GM19452 (cell line): ENCODE results near the gene NPTX1.

Experiments
- ATAC-seq: cut with Tn5 transposase; IDR thresholded peaks from one replicate; pipeline ENCODE4 v1.9.1; 2021; ENCODE audit not compliant: unreplicated experiment

NPTX1 gene

GRCh38 chr17:80460429-80460834, 16.0 kb downstream of the NPTX1 start:
- ATAC-seq: no peak

GRCh38 chr17:80459234-80459633, 17.2 kb downstream of the NPTX1 start:
- ATAC-seq: no peak

- ATAC-seq: no peak
Observed at GRCh38 chr17:80458016-80458415, 18.4 kb downstream of the NPTX1 start.

DNA sequence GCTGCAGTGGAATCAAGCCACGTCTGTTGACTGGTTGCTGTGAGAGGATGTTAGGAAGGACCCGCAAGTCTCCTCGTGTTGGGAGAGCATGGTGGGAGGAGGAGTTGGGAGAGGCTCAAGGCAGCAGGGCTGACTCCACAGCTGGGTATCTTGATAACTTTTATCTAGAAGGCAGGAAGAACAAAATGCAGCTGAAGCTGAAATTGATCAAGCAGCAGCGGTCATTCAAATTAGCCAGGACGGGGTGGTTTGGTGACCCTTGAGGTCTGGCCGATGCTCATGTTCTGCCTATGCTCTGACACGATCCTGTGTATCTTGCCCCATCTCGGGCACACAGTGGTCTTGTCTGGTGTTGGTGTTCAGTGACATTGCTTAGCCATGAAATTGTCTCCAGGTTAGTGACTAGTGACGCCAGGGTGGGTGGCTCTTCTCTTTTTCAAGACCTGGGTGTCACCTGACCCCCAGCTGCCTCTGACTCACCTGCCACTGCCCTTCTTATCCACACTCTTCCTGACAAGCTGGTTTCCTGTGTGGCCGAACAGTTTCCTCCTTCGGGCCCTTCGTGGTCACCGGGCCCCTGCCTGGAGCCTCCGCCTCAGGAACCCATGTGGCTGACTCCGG, 19.1 kb downstream of the NPTX1 start:
- no peak for ATAC-seq

DNA sequence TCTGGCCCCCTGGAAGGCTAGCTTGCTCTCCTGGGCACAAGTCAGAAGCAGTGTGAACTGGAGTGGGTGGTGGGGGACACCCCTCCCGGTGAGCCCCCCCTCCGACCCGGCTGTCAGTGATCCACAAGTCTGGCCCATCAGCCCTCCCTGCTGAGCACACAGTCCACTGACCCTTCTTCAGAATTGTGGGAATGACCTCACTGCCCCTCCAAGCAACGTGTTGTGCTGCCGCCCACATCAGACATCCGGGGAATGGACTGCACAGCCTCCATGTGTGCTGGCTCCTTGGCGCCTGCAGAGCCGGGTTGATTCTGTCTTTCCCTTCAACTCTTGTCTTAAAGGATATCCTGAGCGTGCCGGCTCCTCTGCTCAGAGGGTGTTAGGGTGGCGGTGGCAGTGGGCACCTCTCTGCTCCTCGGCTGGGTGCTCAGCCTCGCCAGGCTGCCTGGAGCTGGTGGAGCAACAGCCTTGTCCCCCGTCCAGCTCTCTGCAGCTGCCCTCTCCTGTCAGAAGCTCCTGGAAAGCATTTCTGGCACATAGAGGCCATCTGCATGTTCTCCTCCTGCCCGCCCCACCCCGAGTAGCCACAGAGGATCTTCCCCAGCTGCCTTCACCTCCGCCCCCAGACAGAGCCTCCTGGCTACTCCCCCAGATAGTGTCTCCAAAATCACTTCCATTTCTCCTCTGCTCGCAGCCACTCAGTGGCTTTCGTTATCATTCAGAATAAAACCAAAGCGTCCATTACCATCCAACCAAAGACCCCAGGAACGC, 19.8 kb downstream of the NPTX1 start:
- ATAC-seq: no peak

DNA sequence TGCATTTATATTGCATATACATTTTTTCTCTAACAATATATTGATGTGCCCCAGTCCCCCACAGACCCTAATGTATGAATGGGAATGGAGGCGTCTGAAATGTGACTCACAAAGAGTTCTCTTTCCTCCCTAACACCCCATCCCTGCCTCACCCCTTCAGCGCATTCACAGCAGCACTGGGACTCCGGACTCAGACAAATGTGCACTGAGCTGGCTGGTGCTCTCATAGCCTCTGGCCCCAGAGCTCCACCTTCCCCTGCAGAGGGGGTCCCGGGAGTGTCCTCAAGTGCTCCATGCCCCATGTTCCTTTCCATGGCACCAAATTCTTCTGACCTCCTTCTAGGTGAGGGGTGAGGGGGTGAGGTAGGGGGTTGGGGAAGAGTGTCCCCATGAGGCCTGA, 20.6 kb downstream of the NPTX1 start:
- ATAC-seq: no peak

GRCh38 chr17:80455336-80455710, 21.1 kb downstream of the NPTX1 start:
- peak; percentile 30 for ATAC-seq

DNA sequence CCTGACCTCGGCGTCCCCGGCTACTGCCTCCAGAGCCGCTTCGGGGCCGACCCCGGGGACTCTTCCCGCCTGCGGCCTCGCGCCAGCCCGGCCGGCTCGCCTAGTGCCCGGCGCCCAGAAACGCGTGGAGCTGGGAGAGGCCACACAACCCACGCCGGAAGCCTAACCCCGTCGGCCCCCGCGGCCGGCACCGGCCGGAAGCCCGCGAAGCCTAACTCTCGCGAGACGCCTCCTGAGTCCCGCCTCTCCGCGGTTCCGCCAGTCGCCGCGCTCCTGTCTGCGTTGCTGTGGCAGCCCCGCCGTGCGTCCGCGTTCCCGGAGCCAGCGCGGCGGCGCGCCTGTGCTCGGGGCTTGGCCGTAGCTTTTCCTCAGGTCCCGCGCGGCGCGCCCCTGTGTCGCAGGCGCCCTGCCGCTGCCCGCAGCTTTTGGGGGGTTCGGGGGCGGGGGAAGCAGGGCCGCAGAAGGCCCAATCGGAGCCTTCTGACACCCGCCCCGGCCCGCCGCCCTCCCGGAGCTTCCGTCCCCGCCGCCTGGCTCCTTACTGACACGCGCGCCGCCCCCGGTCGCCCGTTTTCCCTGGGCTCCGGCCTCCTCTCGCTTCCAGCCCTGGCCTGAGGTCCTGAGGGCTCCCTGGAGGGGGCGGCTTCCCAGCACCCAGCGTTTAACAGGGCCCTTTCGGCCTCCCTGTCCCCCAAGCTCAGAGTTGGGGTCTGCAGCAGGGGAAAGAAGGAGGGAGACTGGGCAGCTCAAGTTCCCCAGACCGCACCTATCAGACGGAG, 21.7 kb downstream of the NPTX1 start:
- ATAC-seq: peak; percentile 91

GRCh38 chr17:80453998-80454556, 22.3 kb downstream of the NPTX1 start:
- peak; percentile 21 for ATAC-seq

DNA sequence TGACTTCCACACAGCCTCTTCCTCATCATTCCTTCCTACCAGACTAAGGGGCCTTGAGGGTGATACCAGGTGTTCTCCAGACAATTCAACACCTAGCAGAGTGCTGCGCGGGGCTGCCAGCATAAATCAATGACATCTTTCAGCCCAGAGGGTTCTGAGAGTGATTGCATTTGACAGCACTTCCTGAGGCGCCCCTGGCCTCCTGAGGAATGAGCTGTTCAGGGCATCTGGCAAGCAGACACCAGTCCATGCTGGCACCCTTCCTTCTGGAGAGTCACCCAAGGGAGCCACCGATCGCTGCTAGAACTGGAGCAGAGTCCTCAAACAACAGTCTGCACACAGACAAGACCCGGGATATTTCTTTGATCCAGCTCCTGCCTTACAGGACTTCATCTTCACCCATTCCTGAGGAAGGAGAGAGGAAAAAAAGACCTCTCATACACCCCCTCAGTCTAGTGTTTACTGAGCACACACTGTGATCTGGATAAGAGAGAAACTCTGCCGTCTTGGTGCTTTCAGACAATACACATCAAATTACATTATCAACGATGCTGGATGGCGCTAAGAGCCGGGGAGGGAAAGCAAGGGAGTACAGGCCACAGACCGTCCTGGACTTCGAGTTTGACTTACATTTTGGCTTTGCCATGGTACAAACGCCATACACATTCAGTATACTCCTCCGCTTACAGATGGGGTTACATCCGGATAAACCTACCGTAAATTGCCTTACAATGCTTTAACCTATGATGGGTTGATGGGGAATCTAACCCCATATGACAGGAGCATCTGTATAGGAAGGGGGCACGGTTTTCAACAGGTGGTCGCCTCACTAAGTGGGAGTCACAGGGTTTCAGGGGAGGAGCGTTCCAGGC, 23.0 kb downstream of the NPTX1 start:
- no peak for ATAC-seq

DNA sequence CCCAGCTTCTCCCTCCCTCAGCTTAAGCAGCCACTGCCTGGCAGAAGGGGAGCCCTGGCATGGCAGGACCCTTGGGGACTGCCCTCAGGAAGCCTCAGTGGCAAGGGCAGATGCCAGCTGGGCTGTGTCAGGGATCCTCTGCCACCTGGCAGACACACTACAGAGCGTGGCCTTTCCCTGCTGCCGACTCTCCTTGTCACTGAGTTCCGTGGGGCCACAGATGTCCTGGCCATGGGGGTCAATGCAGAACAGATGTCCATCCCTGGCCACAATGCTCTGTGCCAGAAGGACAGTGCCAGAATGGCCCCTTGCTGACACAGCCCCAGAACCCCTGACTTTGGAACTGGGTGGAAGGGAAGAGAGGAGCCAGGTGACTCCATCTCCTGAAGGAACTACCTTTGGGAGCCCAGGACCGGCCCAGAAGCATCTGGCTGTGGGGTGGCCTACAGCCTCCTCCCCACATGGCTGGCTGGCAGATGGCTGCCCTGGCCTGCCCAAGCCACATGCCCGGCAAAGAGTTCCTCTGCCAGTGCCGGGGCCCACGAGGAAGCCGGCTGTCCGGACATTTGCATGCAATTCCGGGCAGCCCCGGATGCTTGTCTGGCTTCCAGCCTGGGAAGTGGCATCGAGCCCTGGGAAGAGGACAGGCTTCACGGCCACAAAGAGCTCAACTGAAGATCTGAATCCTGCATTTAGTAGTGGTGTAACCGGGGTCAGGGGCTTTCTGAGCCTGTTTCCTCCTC, 24.1 kb downstream of the NPTX1 start:
- no peak for ATAC-seq

DNA sequence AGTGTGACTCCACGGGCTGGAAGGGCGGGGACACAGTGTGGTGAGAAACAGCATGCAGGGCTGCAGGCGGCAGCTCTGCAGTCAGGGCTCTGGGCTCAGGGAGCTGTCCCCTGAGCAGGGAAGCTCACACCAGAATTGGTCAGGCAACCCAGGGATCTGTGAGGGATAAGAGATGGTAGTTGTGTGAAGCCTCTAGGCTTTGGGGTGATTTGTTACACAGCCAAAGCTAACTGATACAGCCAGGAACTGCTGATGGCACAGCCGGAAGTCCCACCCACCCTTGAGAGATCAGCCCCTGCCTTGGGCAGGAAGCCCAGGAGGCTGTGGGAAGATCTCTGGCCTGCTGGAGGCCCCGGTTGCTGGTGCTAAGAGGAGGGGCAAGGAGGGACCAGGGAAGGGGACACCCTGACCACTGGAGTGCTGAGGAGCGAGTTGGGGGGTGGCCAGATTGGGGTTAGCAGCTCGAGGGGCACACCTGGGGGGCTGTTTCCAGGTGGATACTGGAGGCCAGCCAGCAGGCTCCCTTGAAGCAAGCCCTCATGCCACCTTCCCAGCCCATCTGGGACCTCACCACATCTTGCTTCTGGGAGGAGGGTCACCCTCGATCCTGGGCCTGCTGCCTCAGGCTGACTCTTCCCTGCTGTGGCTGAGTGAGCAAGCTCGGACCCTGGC, 25.2 kb downstream of the NPTX1 start:
- ATAC-seq: no peak

DNA sequence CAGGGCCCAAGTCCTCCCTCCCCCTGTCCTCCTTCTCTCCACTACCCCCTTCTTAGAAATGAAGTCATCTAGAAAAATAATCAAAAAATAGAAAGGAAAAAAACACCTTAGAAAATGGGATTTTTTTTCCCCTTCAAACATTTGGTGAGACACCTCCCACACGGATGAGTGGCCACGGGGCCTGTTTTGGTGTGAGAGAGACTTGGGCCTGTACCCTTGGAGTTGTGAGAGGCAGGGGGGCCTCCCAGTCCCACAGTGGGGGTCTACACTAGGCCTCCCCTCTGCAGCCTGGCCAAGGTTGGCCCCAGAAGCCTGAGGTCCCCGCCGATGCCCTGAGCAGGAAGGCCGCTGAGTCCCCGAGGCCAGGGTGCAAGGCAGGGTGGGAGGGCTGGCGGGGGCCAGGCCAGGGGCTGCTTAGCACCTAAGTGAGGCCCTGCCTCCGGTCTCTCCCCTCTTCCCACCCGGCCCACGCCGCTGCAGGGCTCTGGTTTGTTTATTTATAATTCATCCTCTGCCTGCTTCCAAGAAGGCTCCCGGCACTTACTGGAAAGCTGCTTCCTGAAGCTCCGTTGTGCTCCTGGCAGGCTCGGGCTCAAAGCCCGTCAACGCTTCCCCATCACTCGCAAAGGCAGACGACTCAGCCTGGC, 26.4 kb downstream of the NPTX1 start:
- no peak for ATAC-seq

- ATAC-seq: no peak
Observed at GRCh38 chr17:80449194-80449929, 27.0 kb downstream of the NPTX1 start.

- no peak for ATAC-seq
Observed at GRCh38 chr17:80447790-80448189, 28.6 kb downstream of the NPTX1 start.

GRCh38 chr17:80446645-80447405, 29.6 kb downstream of the NPTX1 start:
- no peak for ATAC-seq

DNA sequence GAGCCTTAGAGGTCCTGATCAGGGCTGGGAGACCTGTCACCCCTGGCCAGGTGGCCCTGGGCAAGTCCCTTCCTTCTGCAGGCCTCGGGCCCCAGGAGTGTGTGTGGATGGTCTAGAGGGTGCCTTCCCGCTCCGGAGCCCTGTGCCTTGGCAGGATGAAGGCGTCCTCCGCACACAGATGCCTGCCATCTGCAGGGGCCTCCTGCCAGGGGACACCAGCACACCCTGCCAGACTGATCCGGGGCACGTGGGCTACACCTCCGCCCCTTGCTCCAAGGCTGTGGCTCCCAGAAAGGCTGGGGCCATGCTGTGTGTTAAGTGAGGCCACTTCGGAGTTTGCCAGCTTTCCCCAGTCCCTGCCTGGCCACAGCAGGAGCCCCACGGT, 30.7 kb downstream of the NPTX1 start:
- ATAC-seq: no peak
